GM21737 (cell line): ENCODE results near the gene COL4A6.
"Not testable (repeated sequence)": the region's sequence is repeated elsewhere in the genome, so short reads cannot be mapped to it uniquely, and the experiment has no call there.

Experiments
- ATAC-seq: cut with Tn5 transposase; IDR thresholded peaks from one replicate; pipeline ENCODE4 v1.9.1; 2021; ENCODE audit warnings: mild to moderate bottlenecking, moderate library complexity; ENCODE audit not compliant: unreplicated experiment

The COL4A6 gene

DNA sequence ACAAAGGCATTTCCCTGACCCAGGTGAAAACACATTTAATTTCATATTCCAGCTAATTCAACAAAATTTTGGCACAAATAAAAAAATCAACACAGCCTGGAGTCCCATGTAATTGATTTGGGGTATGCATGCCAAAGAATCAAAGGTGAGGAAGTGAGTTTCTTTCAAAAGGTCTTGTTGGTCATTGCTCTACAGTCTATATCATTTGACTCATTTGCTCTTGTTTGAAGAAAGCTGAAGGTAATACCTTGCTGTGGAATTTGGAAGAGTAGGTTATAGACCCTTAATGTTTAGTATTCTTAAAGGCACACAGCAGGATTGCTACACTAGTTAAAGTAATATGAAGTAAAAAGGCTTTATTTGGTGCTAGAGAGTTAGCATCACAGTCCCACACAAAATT, 25.4 kb downstream of the COL4A6 start:
- no peak for ATAC-seq

DNA sequence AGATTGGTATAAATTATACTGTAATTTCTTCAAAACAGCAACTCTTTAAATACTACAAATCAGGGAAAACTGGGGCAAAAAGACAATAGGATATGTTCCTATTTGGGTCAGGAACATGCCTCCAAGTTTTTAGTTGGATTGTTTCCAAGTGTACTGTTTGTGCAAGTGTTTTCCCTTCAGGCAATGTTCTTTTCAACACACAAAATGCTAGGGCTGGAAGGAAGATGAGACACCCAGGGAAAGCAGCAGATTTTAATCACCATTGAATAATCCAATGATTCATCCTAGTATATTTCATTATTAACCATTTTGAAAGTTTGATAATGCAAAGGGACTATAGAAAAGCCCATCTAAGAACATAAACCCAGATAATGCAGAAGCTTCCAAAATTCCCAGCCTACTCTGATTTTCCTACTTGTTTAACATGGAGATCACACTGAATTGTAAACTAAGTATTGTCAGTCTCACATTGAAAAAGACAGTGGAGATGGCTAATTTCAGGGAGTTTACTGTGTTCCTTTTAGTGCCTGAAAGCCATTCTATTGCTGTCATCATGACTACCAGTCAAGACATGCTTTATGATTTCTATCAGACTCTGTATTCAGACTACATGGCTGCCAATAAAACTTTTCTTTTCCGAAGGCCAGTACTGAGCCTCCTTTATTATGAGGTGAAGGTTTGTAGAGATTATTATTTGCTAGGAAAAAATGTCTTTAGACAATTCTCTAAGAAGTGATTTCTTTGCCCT, 38.6 kb downstream of the COL4A6 start:
- no peak for ATAC-seq

DNA sequence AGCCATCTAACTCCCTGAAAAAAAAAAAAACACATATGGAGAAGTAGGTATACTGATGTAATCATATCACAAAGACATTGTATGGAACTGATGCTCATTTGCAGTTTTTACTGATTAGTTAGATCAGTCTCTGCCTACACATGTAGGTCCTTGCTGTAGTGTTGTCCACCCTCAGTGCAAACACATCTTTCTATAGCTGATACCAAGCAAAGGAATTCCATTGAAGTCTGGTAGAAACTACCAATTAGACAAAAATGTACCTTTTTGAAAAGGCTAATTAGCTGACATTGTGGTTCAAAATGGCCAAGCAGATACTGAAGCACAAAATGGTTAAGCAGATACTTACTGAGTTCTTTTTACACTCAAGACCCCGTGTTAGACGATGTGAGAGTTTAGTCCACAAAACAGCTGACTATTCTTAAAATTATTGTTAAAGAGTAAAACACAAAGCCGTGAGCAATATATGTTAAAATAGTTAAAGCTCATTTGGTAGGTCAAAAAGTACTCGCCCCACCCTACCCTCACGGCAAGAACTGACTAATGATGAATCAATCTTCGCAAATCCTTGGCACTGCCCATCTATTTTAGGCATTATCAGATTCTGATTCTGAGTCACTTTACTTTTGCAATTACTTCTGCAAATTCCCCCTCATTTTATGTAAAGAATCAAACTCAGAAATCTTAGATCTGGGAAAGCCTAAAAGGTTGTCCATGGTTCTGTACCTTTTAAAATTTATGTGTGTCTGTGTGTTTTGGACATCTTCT, 40.4 kb downstream of the COL4A6 start:
- no peak for ATAC-seq

GRCh38 chrX:108396986-108397385, 41.2 kb downstream of the COL4A6 start:
- ATAC-seq, result no peak

GRCh38 chrX:108396188-108396891, 41.9 kb downstream of the COL4A6 start:
- no peak for ATAC-seq

- ATAC-seq, result not testable (repeated sequence)
Observed at GRCh38 chrX:108390976-108391717, 47.1 kb downstream of the COL4A6 start.

DNA sequence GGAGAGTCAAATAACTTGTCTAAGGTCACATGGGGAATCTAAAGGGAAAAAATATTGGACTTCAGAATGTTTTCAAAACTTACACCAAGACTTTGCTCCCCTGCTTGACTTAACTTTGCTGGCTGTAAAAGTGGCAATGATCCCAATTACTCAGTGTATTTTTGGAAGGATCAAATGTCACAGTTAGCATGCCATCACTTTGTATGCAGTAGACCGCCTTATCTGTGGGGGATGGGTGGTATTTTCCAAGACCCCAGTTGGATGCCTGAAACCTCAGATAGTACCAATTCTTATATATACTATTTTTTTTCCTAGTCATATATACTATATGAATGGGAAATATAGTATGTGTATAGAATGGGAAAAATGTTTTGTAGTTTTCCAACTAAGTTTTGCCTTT, 53.4 kb downstream of the COL4A6 start:
- no peak for ATAC-seq

DNA sequence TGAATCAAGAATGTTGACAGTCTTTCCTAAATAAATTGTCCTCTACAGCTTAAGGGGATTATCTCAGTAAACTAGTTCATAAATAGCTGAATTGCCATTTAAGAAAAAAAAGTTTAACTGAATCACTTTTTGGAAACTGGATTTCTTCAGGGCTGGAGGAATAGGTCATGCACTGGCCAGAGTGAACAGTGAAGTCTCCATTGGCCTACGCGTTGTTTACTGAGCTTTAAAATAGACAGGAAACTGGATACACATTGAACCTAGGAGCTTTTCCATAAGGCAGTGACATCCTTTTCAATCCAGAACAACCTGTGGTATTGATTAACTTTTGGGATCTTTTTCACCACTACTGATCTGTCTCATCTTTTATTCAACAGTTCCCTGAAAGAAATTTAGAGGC, 58.0 kb downstream of the COL4A6 start:
- ATAC-seq, result no peak

DNA sequence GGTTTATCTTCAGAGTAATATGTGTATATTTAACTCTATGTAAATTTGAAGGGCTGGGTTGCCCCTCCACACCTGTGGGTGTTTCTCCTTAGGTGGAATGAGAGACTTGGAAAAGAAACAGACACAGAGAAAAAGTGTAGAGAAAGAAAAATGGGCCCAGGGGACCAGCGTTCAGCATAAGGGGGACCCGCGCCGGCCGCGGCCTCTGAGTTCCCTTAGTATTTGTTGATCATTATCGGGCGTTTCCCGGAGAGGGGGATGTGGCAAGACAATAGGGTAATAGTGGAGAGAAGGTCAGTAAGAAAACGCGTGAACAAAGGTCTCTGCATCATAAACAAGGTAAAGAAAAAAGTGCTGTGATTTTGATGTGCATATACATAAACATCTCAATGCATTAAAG, 61.4 kb downstream of the COL4A6 start:
- ATAC-seq, result not testable (repeated sequence)

GRCh38 chrX:108375591-108375990, 62.6 kb downstream of the COL4A6 start:
- ATAC-seq, result not testable (repeated sequence)

DNA sequence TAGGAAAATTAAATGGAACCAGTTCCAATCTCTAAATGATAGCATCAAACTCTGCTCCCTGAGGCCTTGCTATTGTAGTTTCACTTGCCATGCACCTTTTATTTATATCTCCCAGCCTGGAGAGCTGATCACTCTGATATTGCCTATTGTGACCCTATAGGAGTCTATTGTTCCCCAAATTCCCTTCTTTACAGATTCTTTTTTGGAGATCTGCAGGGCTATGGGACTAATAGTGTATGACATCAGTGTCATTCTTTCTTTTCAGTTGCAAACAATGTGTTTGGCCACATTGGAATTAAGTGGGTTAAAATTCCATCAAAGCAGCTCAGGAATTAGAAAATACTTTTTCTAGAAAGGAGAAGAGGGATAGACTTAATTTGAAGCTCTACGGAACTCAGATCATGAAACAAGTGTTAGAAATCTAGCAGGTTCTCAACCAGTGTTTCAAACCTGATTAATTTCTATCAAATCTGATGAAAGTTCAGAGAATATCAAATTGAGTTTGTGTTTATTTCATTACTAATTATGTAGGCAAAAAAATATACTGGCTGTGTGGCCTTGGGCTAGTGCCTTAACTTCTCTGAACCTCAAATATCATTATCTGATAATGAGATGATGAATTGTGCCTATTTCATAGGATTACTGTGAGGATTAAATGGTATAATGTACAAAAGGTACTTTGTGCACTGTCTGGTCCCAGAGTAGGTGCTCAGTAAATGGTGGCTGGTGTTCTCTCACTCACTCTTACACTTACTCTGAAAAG, 71.4 kb downstream of the COL4A6 start:
- ATAC-seq, result no peak

GRCh38 chrX:108362026-108362425, 76.2 kb downstream of the COL4A6 start:
- ATAC-seq, result no peak

DNA sequence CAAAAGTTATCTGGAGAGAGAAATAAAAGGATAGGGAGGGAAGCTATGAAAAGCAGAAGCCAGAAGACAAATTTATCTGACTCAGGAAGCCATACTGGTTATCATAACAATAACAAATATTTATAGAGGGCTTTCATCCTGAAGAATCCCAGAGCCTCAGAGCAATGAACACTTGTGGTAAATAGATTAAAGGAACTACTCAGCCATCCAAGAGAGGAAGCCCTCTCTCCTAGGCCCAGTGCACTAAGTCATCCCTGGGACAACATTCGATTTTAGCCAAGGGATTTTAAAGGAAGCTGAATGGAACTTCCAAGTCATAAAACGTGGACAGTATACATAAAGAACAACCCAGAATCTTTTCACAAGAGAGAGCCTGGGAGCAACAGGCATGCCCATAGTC, 76.9 kb downstream of the COL4A6 start:
- no peak for ATAC-seq

DNA sequence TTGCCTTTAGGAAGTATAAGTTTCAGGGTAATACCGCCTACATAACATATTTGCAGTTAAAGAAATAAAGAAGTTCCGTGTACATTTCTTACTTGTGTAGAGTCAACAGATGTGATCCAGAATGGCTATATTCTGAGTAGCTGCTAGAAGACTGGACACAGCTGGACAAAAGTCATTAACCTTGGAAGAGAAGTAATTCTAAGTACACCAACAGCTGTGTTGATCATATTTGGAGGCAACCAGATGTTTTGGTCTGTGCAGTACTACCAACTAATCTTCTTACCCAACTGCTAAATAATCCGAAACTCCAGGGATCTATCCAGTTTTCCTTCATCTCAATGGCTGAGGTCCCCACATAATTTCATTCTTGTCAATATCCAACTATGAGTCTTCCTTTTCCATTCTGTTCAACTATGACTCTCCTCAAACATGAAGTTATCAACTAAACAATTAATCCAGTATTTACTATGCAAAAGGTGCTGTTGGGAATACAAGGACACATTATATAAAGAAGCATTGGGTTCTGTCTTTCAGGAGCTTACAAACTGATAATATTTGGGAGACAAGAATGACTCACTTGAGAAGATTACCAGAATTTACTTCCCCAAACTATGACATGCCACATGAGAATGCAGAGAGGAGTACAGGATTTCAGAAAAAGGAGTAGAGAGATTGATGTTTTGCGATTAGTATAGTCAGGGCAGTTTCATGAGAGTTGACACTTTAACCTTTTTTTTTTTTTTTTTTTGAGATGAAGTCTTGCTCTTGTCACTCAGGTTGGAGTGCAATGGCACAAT, 78.2 kb downstream of the COL4A6 start:
- no peak for ATAC-seq

DNA sequence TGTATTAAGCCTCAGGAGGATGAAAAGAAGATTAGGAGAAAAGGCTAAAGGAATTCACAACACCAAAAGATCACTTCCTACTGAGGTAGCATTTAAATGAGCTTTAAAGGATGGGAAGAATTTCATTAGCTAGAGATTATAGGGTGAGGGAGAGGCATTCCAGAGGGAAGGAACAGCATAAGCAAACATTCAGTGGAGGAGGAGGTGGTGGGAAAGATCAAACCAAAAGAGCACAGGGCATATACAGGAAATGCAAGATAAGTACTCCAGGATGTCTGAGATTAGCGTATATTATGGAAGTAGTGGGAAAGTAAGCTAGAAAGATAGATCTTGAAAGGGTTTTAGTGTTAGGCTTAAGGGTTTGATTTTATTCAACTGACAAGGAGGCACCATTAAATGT, 84.8 kb downstream of the COL4A6 start:
- ATAC-seq, result no peak

DNA sequence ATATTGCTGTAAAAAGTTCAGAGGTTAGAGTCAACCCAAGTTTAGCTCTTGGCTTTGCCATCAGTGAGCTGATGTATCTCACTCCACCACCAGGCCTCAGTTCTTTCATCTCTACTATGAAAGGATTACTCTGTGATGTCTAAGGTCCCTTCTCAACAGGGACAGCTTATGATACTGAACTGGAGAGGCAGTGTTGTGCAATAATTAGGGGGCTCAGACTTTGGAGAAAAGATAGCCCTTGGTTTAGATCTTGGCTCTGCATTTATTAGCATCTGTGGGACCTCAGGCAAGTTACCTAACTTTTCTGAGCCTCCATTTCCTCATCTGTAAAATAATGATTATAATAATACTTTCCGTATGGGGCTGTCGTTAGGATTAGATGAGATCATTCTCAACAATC, 89.0 kb downstream of the COL4A6 start:
- ATAC-seq, result no peak

DNA sequence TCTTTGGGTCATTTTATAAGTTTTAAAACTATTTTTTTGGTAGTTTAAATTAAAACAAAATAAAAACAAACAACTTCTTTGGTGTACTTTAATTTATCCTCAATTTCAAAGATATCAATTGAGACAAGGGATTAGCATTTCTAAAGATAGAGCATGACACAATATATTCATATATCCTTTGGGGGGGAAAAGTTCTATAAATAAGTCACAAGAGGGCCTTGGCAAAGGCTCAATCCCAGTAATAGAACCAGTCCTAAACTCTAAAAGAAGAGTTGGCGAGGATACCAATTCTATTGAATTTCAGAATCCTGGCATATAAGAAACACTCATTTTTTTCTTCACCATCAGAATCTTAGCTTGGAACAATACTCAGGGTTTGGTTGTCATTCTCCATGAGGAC, 89.7 kb downstream of the COL4A6 start:
- no peak for ATAC-seq

DNA sequence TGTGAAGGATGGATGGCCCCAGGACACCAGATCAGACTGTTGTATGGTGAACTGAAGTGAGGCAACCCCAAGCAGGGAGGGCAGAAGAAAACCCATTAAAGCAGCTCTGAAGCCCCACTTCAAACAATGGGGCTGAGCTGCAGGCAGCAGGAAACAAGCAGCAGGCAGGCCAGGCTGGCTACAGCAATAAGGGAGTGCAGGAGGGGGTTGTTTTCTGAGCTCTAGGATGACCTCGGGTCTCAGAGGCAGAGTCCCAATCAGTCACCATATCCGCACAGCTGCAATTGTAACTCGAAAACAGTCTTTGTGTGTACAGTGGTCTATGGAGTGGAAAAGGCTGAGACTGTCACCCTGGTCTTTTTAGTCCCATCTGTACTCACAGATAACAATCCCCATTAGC, 90.4 kb downstream of the COL4A6 start:
- no peak for ATAC-seq

- no peak for ATAC-seq
Observed at GRCh38 chrX:108344216-108344615, 94.0 kb downstream of the COL4A6 start.

DNA sequence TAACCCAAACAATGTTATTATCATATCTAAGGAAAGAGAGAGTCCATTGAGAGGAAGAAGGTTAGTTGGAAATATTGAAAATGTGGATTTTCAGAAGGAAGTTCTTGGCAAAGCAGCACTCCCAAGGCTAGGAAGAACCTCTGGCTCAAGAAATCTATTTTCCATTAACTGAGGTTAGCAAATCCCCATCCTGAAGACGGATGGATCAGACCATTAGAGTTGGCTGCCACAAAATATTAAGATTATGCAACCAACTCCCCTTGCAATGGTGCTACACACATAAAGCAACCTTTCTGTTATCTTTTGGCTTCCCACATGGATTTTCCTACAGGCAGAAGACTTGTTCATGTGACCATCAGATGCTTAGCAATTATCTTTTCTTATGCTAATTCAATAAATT, 96.3 kb downstream of the COL4A6 start:
- no peak for ATAC-seq
